Gastrocnemius medialis (tissue), 4 donors: ENCODE results near the gene SH3BGRL2. TPM values are rescaled to one million over a fixed set of nuclear protein-coding genes. Genes with fewer than 3 reads are reported as not detected.

Experiments
- ATAC-seq, 2 donors: fragments of 150-250 bp; one replicate each; pipeline ENCODE4 v1.9.1; 2016
- DNase-seq, 2 donors: peaks; one replicate each; pipeline ENCODE4 v3.0.0-alpha.2; 2019
- H3K27ac ChIP-seq, 4 donors: fragments of 200-600 bp; sonication (generic); 1 replicate in 1 of 4; 2 replicates in 3 of 4; pipeline ENCODE4 v1.5.1; 2016 to 2018; ENCODE audit warnings: mild to moderate bottlenecking in 2 of 4, moderate library complexity in 1 of 4
- H3K27me3 ChIP-seq, 3 donors: fragments of 200-600 bp; sonication (generic) in 2 of 3; 1 replicate in 1 of 3; 2 replicates in 2 of 3; pipeline versions ENCODE4 v1.5.1 to v1.6.0; 2016 to 2019; ENCODE audit warnings: mild to moderate bottlenecking in 1 of 3, moderate library complexity in 1 of 3
- H3K36me3 ChIP-seq, 2 donors: fragments of 200-600 bp; sonication (generic) in 1 of 2; one replicate each; pipeline ENCODE4 v1.5.1; 2017 to 2018
- H3K4me1 ChIP-seq, 2 donors: fragments of 200-600 bp; sonication (generic) in 1 of 2; one replicate each; pipeline ENCODE4 v1.5.1; 2016 to 2017; ENCODE audit warnings: mild to moderate bottlenecking in 2 of 2
- H3K4me3 ChIP-seq, 4 donors: fragments of 200-600 bp; sonication (generic) in 3 of 4; 1 replicate in 1 of 4; 2 replicates in 3 of 4; pipeline ENCODE4 v1.5.1; 2016 to 2019; ENCODE audit warnings: mild to moderate bottlenecking in 2 of 4
- H3K9me3 ChIP-seq, 3 donors: fragments of 200-600 bp; sonication (generic) in 2 of 3; 1 replicate in 1 of 3; 2 replicates in 2 of 3; pipeline ENCODE4 v1.5.1; 2016 to 2019
- POLR2A ChIP-seq, 2 donors: fragments of 450-650 bp; IDR thresholded peaks; one replicate each; pipeline ENCODE4 v1.6.1; 2017; ENCODE audit warnings: antibody characterized with exemption in 2 of 2, mild to moderate bottlenecking in 2 of 2, moderate library complexity in 2 of 2
- in situ Hi-C, 4 donors: fragments of 200-750 bp; cut with MboI; loops; one replicate each; pipeline versions ENCODE4 v1.15.0 to v1.8.0; 2017; ENCODE audit warnings: low sequenced_read_pairs in 4 of 4
- intact Hi-C: fragments of 100-400 bp; cut with DNase I; formaldehyde crosslinking; loops from one replicate; pipeline ENCODE4 v1.15.1; 2023; ENCODE audit warnings: low total_unique reads
- total RNA-seq, 4 donors: library from RNA; depleted of rRNA; stranded (reverse); fragments of >200 nt; gene quantifications; one replicate each; pipeline versions ENCODE4 v1.1.0 to v1.2.3, GENCODE V29; 2016
- TF ChIP-seq, protein P1 (sequence below), 5 experiments: fragments of 450-650 bp in 3 of 5; fragments of 200-600 bp in 2 of 5; sonication (generic) in 2 of 5; IDR thresholded peaks in 4 of 5; conservative IDR thresholded peaks in 1 of 5; 1 replicate in 4 of 5; 2 replicates in 1 of 5; pipeline ENCODE4 v1.5.1; 2016 to 2019; ENCODE audit warnings: antibody characterized with exemption in 5 of 5, mild to moderate bottlenecking in 3 of 5, moderate library complexity in 3 of 5

SH3BGRL2 gene
- total RNA-seq, 4 donors from 2014 or later, result 8.0 to 15.7 (median 9.1) TPM

DNA sequence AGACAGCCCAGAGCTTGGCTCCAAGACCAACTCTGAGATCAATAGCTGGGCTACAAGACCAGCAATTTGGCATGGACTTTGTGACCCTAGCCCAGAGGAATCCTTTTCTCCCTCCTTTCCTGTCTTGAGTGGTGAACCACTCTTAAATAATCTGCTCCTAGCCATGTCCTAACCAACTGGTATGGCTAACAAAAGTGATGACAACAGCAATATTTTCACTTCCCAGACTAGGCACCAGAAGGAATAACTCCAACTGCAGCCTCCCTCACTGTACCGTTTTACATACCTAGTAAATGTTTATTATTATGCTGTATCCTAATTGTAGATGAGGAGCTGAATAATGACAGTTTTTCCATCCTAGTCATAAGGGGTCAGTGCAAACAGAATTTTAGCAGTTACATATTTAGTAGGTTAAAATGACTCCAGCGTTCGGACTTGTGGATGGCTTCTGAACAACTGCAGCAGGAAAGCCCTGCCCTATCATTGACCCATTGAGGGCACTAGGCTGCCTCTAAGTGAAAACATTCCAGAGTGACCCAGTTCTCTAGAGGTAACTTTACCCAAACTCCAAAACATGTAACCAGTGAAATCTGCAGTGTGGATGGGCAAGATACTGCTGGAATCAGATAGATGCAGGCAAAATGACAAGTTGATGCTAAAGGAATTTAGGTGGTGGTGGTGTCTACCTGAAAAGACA is 77.1 kb downstream of the SH3BGRL2 start:
- H3K36me3 ChIP-seq, result no peaks in the 10 kb centered on the region
- H3K4me3 ChIP-seq, result no peak overlapping the region
- no peak overlapping the region for H3K27ac ChIP-seq
- TF ChIP-seq, protein P1, sequence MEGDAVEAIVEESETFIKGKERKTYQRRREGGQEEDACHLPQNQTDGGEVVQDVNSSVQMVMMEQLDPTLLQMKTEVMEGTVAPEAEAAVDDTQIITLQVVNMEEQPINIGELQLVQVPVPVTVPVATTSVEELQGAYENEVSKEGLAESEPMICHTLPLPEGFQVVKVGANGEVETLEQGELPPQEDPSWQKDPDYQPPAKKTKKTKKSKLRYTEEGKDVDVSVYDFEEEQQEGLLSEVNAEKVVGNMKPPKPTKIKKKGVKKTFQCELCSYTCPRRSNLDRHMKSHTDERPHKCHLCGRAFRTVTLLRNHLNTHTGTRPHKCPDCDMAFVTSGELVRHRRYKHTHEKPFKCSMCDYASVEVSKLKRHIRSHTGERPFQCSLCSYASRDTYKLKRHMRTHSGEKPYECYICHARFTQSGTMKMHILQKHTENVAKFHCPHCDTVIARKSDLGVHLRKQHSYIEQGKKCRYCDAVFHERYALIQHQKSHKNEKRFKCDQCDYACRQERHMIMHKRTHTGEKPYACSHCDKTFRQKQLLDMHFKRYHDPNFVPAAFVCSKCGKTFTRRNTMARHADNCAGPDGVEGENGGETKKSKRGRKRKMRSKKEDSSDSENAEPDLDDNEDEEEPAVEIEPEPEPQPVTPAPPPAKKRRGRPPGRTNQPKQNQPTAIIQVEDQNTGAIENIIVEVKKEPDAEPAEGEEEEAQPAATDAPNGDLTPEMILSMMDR (IDR thresholded peaks at IDR 0.05 in 4 of 5, conservative IDR thresholded peaks at IDR 0.05 in 1 of 5), result no peak
- TF ChIP-seq POLR2A (IDR thresholded peaks at IDR 0.05), result no peak
- intact Hi-C loops, result no loop called here
- H3K9me3 ChIP-seq, result no peaks in the 10 kb centered on the region
- peaks cover 0 to 6% of the 10 kb centered on the region in 2 donors for H3K4me1 ChIP-seq
- in situ Hi-C loops, result no loop called here
- DNase-seq (no peak), ATAC-seq (no peak)
- H3K27me3 ChIP-seq, result no peaks in the 10 kb centered on the region

GRCh38 chr6:79710127-79710526 is 79.0 kb downstream of the SH3BGRL2 start:
- intact Hi-C loops (no loop called here), in situ Hi-C loops (no loop called here)
- TF ChIP-seq, protein P1 (IDR thresholded peaks at IDR 0.05 in 4 of 5, conservative IDR thresholded peaks at IDR 0.05 in 1 of 5), result no peak
- no peak for TF ChIP-seq POLR2A (IDR thresholded peaks at IDR 0.05)
- no peak for ATAC-seq
- Histone ChIP-seq H3K4me3 (no peak overlapping the region), H3K27me3 (no peaks in the 10 kb centered on the region), H3K9me3 (no peaks in the 10 kb centered on the region), H3K36me3 (no peaks in the 10 kb centered on the region), H3K4me1 (peaks cover 0 to 6% of the 10 kb centered on the region in 2 donors), H3K27ac (no peak overlapping the region)
- no peak for DNase-seq

- no peaks in the 10 kb centered on the region for H3K36me3 ChIP-seq
- DNase-seq, result no peak
- H3K27me3 ChIP-seq, result no peaks in the 10 kb centered on the region
- ATAC-seq, result no peak
- no peaks in the 10 kb centered on the region for H3K9me3 ChIP-seq
- H3K4me3 ChIP-seq, result no peak overlapping the region
- peaks cover 0 to 6% of the 10 kb centered on the region in 2 donors for H3K4me1 ChIP-seq
- in situ Hi-C loops (no loop called here), intact Hi-C loops (no loop called here)
- TF ChIP-seq, protein P1 (IDR thresholded peaks at IDR 0.05 in 4 of 5, conservative IDR thresholded peaks at IDR 0.05 in 1 of 5), result no peak
- TF ChIP-seq POLR2A (IDR thresholded peaks at IDR 0.05), result no peak
- no peak overlapping the region for H3K27ac ChIP-seq
Observed at GRCh38 chr6:79711167-79711566, 80.0 kb downstream of the SH3BGRL2 start.

GRCh38 chr6:79712144-79712543 is 81.0 kb downstream of the SH3BGRL2 start:
- H3K4me1 ChIP-seq, result peaks cover 0 to 6% of the 10 kb centered on the region in 2 donors
- in situ Hi-C loops (no loop called here), intact Hi-C loops (loop anchor here (2.0 kb wide), 1 partner anchor 141 kb away; no protein-coding TSS in a partner anchor)
- no peaks in the 10 kb centered on the region for H3K36me3 ChIP-seq
- no peak for DNase-seq
- no peak overlapping the region for H3K27ac ChIP-seq
- H3K27me3 ChIP-seq, result no peaks in the 10 kb centered on the region
- H3K4me3 ChIP-seq, result no peak overlapping the region
- no peak for TF ChIP-seq POLR2A (IDR thresholded peaks at IDR 0.05)
- TF ChIP-seq, protein P1 (IDR thresholded peaks at IDR 0.05 in 4 of 5, conservative IDR thresholded peaks at IDR 0.05 in 1 of 5), result no peak
- H3K9me3 ChIP-seq, result no peaks in the 10 kb centered on the region
- ATAC-seq, result no peak
